HG03025 (cell line): ENCODE results near the gene L1CAM.
"Not testable (repeated sequence)": the region's sequence is repeated elsewhere in the genome, so short reads cannot be mapped to it uniquely, and the experiment has no call there.

Experiments used
- ATAC-seq: cut with Tn5 transposase; IDR thresholded peaks from one replicate; pipeline ENCODE4 v1.9.1; 2021; ENCODE audit warnings: mild to moderate bottlenecking, moderate library complexity; ENCODE audit not compliant: unreplicated experiment, low FRiP score

L1CAM gene

DNA sequence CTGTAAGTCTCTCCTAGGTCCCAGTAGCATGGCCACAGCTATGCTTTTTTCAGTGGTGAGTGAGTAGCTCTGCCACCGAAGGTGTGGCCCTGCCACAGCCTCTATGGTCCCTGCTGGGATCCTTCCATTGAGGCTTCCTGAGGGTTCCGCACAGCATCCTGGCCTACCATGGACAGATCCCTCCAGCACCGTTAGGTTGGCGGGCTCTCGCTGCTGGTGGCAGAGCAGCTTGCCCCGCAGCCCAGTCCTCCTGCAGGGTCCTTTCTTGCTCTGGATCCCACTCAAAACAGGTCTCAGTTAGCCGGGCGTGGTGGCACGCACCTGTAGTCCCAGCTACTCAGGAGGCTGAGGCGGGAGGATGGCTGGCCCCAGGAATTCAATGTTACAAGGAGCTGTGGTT is 53.2 kb downstream of the L1CAM start:
- no peak for ATAC-seq

DNA sequence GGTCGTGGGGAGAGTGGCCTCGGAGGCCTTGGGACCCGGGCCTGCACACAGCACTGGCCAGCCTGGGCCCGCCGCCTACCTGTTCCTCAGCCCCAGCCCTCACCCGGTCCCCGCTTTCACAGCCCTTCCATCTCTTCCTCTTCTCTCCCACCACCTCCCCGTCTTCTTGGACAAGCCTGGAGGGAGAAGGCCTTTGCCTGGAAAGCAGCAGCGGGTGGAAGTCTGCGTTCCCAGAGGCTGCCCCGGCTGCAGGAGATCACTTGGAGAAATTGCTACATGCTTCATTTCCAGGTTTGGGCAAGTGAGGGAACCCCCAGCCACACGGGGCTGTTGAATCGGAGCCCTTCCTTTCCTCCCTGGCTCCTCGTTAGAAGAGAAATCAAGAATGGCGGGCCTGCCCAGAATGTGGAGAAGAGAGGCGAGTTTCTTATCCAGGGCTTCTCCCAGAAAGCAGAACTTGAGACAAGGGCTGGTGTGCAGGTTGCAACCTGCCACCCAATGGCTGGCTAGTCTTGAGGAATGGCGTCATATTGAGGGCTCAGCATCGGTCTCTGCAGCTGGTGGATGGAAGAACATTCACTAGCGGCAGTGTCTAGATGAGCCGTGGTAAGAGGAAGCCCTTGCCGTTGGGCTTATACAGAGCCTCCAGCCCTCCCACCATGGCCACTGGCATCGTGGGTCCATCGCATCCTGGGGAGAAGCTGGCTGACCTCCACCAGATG is 54.4 kb downstream of the L1CAM start:
- no peak for ATAC-seq

DNA sequence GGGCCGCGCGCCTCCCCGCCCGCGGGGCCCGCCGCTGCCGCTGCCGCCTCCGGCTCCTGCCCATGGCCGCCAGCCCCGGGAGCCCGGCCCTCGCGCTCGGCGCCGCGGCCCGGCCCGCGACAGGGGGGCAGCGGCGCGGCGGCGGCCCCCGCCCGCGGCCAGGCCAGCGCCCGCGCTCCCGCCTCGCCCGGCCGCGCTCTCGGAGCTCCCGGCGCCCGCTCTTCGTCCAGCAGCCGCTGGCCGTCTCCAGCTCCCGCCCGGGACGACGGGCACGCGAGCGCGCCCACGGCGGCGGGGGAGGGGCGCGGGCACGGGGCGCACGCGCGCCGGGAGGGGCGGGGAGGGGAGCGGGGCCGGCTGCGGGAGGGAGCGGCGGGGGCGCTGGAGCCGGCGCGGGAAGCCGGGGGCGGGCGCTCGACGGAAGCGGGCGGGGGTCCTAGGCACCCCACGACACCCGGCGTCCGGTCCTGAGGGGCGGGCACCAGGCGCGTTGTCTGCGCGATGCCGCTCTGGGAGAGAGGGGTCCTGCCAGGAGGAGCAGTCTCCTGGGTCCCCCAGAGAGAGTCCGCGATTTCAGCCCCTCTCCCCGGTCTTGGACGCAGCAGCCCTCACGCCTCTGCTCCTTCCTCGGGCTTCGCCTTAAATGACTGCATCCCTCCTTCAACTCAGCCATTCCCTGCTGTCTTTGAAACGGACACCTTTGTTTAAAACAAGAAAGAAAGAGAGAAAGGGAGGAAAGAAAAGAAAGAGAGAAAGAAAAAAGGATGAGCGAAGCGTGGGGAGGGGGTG is 55.1 kb downstream of the L1CAM start:
- ATAC-seq, result no peak

DNA sequence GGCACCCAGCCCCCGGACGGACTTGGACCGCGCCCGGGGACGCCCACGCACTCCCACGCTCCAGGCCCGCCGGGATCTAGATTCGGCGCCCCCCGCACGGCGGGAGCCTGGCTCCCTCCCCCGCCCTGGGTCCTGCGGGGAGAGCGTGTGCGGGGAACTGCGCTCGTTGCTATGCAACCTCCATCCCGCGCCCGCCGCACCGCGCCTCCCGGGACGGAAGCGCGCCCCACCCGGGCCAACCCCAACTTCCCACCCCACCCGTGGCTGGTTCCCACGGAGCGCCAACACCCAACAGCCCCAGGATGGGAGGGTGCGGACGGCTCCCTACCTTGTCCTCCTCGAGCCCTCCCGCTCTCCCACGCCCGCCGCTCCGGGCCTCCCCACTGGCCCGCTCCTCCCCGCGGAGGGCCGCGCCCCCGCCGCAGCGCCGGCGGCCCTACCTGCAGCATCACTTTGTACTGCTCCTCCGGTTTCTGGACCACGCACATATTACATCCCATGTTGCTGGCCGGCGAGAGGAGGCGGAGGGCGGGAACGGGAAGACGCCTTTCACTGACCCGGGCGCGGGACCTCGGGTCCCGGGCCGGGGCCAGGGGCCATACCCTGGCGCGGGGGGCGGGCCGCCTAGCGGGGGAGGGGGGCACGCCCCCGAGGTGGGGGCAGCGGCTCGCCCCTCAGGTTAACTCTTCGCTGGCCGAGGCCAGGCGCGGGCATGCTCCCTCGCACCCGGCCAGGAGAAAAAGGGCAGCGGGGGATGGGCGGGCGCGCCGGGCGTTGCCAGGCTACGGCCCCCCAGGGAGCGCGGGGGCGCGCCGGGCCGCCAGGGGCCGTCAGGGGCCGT is 56.0 kb downstream of the L1CAM start, which contains the start of gene PDZD4:
PDZD4 (minus strand) TSS at position 746 of the 841 bp plus-strand sequence; CDS start at position 500, 246 bp downstream.
- no peak for ATAC-seq

DNA sequence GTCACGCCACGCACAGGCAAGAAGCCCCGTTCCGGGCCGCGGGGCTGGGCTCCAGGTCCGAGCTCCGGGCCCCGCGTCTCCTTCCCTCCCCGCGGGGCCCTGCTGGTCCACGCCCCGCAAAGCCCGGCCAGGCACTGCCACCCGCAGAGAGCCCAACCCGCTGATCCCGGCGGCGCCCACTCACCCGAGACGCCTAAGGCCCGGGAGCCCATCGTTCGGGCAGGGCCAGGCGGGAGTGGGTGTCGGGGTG is 56.5 kb downstream of the L1CAM start:
- ATAC-seq, result no peak

DNA sequence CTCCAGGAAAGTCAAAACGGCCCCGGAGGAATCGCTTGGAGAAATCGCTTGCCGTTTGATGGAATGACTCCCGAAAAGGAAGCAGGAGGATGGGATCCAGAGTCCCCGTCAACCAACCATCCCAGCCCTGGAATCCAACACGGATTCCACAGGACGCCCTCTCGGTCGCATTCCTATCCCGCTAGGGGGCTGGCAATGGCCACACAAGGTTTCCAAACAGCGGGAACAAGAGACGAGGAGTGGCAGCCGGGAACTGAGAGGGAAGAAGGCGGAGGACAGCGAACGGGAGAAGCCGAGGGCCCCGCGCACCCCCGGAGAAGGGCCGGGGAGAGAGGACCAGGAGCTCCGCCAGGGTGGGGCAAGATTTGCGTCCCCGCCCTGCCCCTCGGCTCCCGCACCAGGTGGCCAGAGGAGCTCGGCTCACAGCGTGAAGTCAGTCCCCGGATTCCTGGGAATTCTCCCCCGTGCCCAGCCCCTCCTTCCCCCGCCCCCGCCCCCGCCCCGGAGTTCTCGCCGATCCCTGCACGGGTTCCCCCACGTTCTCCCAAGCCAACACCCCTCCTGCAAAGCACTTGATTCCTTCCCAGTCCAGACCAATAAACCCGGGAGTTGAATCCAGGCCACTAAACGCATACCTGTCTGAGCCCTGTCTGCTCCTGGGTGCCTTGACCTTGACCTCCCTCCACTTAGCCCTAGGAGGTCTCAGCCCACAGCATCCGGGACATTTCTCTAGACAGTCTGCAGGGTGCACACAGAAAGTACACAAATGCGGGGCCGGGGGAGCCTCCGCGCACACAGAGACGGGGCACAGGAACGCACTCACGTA is 57.0 kb downstream of the L1CAM start:
- ATAC-seq, result no peak

DNA sequence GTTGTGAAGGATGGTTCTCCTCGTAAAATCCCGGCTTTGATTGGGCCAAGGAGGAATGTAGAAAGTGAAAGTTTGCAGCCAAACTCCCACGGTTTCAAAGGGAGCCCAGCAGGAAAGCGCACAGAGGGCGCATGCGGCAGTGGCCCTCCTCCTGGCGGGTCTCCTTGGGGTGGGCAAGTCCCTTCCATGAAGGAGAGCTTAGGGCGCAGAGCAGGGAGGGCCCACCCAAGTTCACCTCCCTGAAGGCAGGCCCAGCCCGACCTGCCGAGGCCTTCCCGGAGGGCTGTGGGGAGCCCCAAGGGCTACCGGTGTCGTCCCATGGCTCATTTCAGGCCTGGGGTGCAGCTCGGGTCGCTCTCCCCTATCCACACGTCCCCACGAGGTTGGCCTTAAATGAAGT is 57.7 kb downstream of the L1CAM start:
- ATAC-seq, result no peak

DNA sequence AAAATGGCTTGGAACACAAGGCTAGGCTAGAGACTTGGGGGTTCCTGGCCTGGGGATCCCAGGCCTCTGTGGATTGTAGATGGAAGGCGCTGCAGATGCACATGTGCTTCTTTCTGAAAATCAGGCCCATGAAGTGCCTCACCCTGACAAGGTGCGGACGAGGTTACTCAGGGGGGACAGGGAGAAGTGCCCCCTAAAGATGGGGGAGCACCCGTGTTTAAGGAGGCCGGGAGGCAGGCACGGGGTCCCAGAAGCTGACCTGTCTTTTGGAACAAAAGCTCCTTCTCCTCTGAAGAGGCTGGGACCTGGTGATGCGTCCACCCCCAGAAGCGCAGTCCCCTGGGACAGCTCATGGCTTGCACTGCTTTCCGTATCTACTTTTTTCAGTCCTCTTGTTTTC is 58.1 kb downstream of the L1CAM start:
- no peak for ATAC-seq

DNA sequence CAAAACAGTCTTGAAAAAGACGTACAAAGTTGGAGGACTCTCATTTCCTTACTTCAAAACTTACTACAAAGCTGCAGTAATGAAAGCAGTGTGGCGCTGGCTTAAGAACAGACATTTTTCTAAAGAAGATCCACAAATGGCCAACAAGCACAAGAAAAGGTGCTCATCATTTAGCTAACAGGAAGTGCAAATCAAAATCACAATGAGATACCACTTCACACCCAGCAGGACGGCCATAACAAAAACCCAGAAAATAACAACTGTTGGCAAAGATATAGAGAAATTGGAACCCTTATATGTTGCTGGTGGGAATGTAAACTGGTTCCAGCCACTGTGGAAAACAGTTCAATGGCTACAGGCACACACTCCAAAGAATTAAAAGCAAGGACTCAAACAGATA is 59.0 kb downstream of the L1CAM start:
- no peak for ATAC-seq

DNA sequence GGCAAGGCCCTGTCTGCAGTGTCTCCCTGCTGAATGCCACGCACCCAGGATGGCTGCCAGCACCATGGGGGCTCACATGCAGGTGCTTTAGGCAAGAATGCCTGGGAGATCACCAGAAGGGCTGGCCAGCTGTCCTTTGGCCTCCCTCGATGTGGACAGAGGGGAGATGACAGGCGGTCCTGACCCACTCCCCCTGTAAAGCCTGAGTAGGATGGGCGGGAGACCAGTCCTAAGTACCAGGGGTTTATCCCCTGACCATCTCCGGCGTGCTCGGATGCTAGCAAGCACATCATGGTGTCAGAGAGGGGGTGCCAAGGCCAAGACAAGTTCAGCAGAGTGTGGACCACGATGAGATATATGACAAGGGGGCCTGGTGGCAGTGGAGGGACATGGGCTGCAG is 60.9 kb downstream of the L1CAM start:
- no peak for ATAC-seq

DNA sequence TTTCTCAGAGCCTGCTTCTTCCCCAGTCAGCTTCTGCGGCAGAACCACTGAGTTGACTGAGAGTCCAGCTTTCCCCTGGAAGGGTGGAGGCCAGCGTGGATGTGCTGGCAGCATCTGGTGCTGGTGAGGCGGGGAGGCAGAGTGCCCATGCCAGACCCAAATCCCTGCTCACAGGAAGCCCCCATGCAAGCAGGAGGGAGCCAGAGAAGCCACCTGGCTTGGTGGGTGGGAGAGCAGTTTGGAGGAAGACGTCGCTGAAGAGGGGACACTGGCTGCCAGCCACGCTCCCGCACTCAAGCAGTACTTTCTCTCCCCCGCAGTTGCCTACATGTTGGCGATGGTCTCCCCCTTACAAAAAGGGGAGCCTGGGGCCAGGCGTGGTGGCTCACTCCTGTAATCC is 61.6 kb downstream of the L1CAM start:
- ATAC-seq, result no peak

DNA sequence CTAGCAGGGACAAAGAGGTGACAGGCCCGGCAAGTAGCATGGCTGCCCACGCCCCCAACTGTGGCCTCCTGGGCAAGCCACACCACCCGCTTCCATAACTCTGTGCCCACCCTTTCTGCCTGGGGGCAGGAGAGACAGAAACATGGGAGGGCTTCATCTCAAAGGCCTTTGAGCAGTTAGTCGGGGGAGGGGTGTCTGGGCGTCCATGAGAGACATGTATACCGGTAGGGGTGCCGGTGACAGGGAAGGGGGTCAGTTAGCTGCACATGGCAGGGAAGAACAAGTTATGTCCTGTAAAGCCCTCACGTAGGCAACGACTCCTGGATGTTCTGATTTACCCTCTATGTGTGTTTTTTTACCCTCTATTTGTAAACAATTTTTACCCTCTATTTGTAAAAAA is 64.9 kb downstream of the L1CAM start:
- no peak for ATAC-seq

DNA sequence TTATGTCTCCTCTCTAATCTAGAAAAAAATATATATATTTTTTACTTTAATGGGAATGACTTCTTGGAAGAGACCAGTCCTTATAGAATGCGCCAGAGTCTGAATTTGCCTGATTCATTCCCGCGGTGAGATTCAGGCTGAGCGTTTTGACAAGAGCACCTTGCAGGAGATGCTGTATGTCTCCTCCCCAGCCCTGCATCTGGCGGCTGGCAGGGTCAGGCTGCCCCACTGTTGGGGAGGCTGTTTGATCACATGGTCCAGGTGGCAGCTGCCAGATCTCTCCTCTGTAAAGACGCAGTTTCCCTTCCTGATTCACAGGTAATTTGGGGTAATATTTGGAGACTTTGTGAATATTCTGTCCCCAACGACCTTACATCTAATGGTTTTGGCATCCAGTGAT is 65.4 kb downstream of the L1CAM start:
- no peak for ATAC-seq

DNA sequence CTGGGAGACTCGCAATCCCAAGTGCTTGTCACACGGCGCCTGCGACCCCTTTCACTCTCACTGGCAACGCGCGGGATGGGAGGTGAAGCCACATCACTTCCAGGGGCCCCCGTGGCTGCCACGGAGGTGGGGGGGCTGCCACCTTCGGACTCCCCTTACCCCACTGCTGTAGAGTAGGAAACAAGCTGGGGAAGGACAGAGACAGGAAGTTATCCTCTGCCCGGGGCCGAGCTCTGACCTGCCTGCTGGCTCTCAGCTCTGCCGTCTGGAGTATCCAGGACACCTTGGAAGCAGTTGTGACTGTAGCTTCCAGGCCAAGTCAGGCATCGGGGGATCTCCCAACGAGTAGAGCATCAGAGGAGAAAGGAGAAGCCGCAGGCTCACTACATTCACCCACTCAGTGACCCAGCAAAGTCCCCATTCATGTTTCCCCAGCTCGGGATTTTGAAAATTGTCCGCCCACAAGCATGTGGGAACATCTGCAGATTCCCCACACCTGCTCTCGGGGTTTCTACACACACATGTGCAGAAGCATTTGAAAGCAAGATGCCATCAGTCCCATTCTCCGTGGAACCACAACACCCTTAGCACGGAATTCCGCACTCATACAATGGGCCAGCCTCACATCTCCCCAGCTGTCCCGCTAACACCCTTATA is 66.5 kb downstream of the L1CAM start:
- no peak for ATAC-seq

DNA sequence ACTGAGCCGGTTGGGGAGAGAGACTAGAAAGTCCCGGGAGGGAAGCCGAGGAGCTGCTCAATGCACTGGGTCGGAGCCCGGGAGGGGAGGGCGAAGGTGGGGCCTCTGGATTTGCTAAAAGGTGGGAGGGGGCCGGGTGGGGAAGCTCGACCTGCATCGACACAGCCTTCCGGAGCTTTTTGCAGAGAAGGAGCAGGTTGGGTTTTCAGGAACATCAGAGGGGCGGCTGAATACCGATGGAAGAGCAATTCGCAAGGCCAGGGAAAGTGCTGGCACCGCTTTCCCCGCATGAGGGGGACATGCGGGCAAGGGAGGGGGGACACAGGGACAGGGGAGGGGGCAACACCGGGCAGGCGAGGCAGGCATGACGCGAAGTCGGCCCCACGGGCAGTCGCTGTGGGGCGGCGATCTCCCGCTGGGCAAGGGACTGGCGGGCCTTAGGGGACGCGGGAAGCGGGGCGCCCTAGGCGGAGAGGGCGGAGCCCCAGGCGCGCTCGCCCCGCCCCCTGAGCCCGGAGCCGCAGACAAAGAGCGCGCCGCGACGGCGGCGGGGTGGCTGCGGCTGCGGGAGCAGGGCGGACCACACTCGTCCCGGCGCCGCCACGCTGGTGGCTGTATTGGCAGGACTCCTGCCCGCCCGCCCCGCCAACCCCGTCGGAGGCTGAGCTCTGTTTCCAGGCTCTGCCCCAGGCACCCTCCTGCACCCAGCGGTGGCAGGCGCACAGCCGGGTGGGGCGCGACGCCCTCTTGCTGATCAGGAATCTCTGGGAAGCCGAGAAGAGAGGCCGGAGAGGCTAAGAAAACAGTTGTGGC is 67.2 kb downstream of the L1CAM start:
- no peak for ATAC-seq

DNA sequence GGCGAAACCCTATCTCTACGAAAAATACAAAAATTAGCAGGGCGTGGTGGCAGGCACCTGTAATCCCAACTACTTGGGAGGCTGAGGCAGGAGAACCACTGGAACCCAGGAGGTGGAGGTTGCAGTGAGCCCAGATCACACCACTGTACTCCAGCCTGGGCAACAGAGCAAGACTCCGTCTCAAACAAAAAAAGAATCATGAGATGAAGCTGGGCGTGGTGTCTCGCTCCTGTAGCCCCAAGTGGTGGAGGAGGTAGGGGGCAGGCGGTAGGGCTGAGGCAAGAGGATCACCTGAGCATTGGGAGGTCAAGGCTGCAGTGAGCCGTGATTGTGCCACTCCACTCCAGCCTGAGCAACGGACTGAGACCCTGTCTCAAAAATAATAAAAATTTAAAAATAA is 67.9 kb downstream of the L1CAM start:
- not testable (repeated sequence) for ATAC-seq

DNA sequence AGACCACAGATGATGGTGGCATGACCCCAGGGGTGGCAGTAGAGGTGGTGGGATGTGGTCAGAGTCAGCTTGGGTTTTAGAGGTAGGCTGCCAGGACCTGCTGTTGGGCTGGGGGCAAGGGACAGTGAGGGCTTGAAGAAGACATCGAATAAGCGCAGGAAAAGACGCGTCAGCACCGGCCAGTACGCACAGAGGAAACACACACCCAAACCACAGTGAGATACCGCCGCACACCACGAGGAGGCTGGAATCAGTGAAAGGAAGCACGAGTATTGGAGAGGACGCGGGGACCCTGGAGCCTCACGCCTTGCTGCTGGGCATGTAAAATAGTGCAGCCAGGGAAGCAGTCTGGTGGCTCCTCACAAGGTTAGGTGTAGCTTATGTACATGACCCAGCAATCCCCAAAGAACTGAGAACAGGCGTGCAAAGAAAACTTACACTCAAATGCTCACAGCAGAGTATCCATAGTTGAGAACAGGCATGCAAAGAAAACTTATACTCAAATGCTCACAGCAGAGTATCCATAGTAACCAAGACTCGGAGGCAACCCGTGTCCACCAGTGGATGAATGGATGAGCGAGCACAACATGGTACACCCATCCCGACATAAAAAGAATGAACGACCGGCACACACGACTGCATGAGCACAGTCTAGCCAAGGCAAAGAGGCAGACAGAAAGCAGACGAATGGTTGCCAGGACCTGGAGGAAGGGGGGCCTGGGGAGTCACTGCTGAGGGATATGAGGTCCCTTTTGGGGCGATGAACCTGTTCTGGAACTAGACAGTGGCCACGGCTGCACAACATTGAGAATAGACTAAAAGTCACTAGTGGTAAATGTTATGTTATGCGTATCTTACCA is 68.9 kb downstream of the L1CAM start:
- no peak for ATAC-seq

DNA sequence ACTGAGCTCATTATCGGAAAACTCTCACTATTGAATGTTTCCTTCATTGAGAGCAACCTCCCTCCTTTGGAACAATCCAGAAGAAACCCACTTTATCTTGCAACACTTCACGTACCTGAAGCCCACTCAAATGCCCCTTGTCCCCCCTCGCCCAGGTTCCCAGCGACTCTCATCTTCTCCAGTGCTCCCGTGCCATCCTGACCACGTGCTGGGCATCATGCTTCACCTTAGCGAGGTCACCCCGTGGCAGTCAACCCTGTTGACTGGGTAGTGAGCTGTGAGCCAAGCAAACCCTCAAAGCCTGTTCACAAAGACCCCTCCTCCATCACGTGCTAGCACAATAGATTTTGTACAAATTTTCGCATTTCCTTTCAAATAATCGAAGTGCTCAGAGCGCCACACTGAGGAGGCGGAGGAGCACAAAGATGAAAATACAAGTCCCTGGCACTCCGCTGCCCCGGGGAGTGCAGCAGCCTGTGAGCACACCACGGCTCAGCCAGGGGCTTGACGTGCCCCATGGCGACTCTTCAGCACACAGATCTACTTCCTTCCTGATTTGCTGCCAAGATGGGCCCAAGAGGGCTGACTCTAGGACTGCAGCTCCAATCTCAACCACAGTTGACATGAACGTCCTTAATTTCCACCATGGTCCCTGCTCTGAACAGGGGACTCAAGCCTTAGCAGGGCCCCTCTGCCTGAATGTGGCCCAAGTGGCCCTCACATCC is 71.2 kb downstream of the L1CAM start:
- no peak for ATAC-seq
